H9 (cell line): Measurements from ENCODE around the gene ATRNL1. TPM values are rescaled to one million over a fixed set of nuclear protein-coding genes. Genes with fewer than 3 reads are reported as not detected.

Experiments
- DNase-seq: peaks from one replicate; pipeline ENCODE4 v3.0.0-alpha.2; 2017
- H2AFZ ChIP-seq: one replicate; pipeline ENCODE4 v1.6.1; 2013; ENCODE audit warnings: mild to moderate bottlenecking, low read length, control low read depth, moderate library complexity
- H2AK5ac ChIP-seq: 2 replicates; pipeline ENCODE4 v1.6.1; 2013; ENCODE audit warnings: low read length, control low read depth, mixed read lengths; ENCODE audit not compliant: insufficient read length
- H2BK120ac ChIP-seq: one replicate; pipeline ENCODE4 v1.6.1; 2013; ENCODE audit warnings: low read depth, mild to moderate bottlenecking, low read length, control low read depth, inconsistent platforms; ENCODE audit not compliant: poor library complexity, severe bottlenecking
- H2BK12ac ChIP-seq: 2 replicates; pipeline ENCODE4 v1.6.1; 2013; ENCODE audit warnings: low read length, control low read depth, mixed read lengths, low read depth; ENCODE audit not compliant: insufficient read length
- H2BK15ac ChIP-seq: 2 replicates; pipeline ENCODE4 v1.6.1; 2013; ENCODE audit warnings: low read depth, low read length, control low read depth
- H2BK20ac ChIP-seq: one replicate; pipeline ENCODE4 v1.6.1; 2013; ENCODE audit warnings: low read depth, mild to moderate bottlenecking, low read length, control low read depth, inconsistent platforms; ENCODE audit not compliant: poor library complexity, severe bottlenecking
- H2BK5ac ChIP-seq: 2 replicates; pipeline ENCODE4 v1.6.1; 2013; ENCODE audit warnings: low read length, control low read depth, mixed read lengths; ENCODE audit not compliant: insufficient read length
- H3K14ac ChIP-seq: 2 replicates; pipeline ENCODE4 v1.6.1; 2013; ENCODE audit warnings: low read length, control low read depth; ENCODE audit not compliant: insufficient read depth
- H3K18ac ChIP-seq: 2 replicates; pipeline ENCODE4 v1.6.1; 2013; ENCODE audit warnings: low read depth, mild to moderate bottlenecking, mixed read lengths, low read length, control low read depth; ENCODE audit not compliant: insufficient read length
- H3K23ac ChIP-seq: 2 replicates; pipeline ENCODE4 v1.6.1; 2013; ENCODE audit warnings: low read length, control low read depth, mixed read lengths, low read depth; ENCODE audit not compliant: insufficient read length
- H3K23me2 ChIP-seq: 2 replicates; pipeline ENCODE4 v1.6.1; 2013; ENCODE audit warnings: low read depth, mild to moderate bottlenecking, mixed read lengths, low read length, control low read depth; ENCODE audit not compliant: insufficient read length, poor library complexity, severe bottlenecking
- H3K27ac ChIP-seq: 2 replicates; pipeline ENCODE4 v1.5.1; 2013; ENCODE audit warnings: low read length, control low read depth, mixed read lengths, low read depth; ENCODE audit not compliant: insufficient read length
- H3K27me3 ChIP-seq: 2 replicates; pipeline ENCODE4 v1.6.1; 2013; ENCODE audit warnings: low read length, control low read depth, inconsistent platforms; ENCODE audit not compliant: insufficient read depth
- H3K4ac ChIP-seq: 2 replicates; pipeline ENCODE4 v1.6.1; 2013; ENCODE audit warnings: low read depth, mild to moderate bottlenecking, control low read depth, inconsistent platforms, low read length, moderate library complexity
- H3K4me1 ChIP-seq: 2 replicates; pipeline ENCODE4 v1.6.1; 2013; ENCODE audit warnings: low read length, control low read depth, inconsistent platforms; ENCODE audit not compliant: insufficient read depth
- H3K4me2 ChIP-seq: 2 replicates; pipeline ENCODE4 v1.6.1; 2013; ENCODE audit warnings: low read length, control low read depth, mixed read lengths; ENCODE audit not compliant: insufficient read length, insufficient read depth
- H3K56ac ChIP-seq: 2 replicates; pipeline ENCODE4 v1.6.1; 2013; ENCODE audit warnings: low read depth, mild to moderate bottlenecking, mixed read lengths, low read length, control low read depth; ENCODE audit not compliant: insufficient read length
- H3K79me1 ChIP-seq: 2 replicates; pipeline ENCODE4 v1.6.1; 2013; ENCODE audit warnings: low read depth, mild to moderate bottlenecking, moderate library complexity, low read length, control low read depth, inconsistent platforms; ENCODE audit not compliant: insufficient read depth, poor library complexity, severe bottlenecking
- H3K79me2 ChIP-seq: 2 replicates; pipeline ENCODE4 v1.6.1; 2013; ENCODE audit warnings: low read length, control low read depth, inconsistent platforms; ENCODE audit not compliant: insufficient read depth
- H3K9ac ChIP-seq: 2 replicates; pipeline ENCODE4 v1.6.1; 2013; ENCODE audit warnings: low read length, control low read depth, mixed read lengths; ENCODE audit not compliant: insufficient read length; ENCODE audit errors: extremely low read depth
- H3K9me3 ChIP-seq: one replicate; pipeline ENCODE4 v1.6.1; 2013; ENCODE audit warnings: low read depth, low read length, inconsistent platforms; ENCODE audit not compliant: control insufficient read depth
- H3T11ph ChIP-seq: one replicate; pipeline ENCODE4 v1.6.1; 2013; ENCODE audit warnings: mild to moderate bottlenecking, low read length, control low read depth, inconsistent platforms
- H4K20me1 ChIP-seq: one replicate; pipeline ENCODE4 v1.6.1; 2013; ENCODE audit not compliant: control insufficient read depth, insufficient read length, insufficient read depth
- H4K5ac ChIP-seq: 2 replicates; pipeline ENCODE4 v1.6.1; 2013; ENCODE audit warnings: low read depth, mild to moderate bottlenecking, mixed read lengths, low read length, control low read depth; ENCODE audit not compliant: insufficient read length
- H4K8ac ChIP-seq: replicated peaks from 2 replicates; pipeline ENCODE4 v1.6.1; 2013; ENCODE audit warnings: low read length, control low read depth, mixed read lengths, low read depth; ENCODE audit not compliant: insufficient read length
- H4K91ac ChIP-seq: 2 replicates; pipeline ENCODE4 v1.6.1; 2013; ENCODE audit warnings: low read depth, mild to moderate bottlenecking, moderate library complexity, mixed read lengths, low read length, control low read depth; ENCODE audit not compliant: insufficient read length
- H3K27ac Mint-ChIP-seq, 3 experiments: 2 replicates in 2 of 3; 3 replicates in 1 of 3; pipeline ENCODE4 v1.8.0; 2020 to 2021; ENCODE audit warnings: mixed read lengths in 3 of 3, mild to moderate bottlenecking in 1 of 3, moderate library complexity in 1 of 3
- H3K27me3 Mint-ChIP-seq: 2 replicates; pipeline ENCODE4 v1.8.0; 2021; ENCODE audit warnings: low read depth, mild to moderate bottlenecking, moderate library complexity, mixed read lengths
- H3K36me3 Mint-ChIP-seq, 3 experiments: 2 replicates in 2 of 3; 3 replicates in 1 of 3; pipeline ENCODE4 v1.8.0; 2020 to 2021; ENCODE audit warnings: low read depth in 3 of 3, mixed read lengths in 3 of 3; ENCODE audit not compliant: insufficient read depth in 1 of 3
- H3K4me1 Mint-ChIP-seq, 2 experiments: 2 replicates each; pipeline ENCODE4 v1.8.0; 2020; ENCODE audit warnings: mixed read lengths in 2 of 2
- H3K4me3 Mint-ChIP-seq, 2 experiments: 2 replicates in 1 of 2; 3 replicates in 1 of 2; pipeline ENCODE4 v1.8.0; 2020 to 2021; ENCODE audit warnings: mild to moderate bottlenecking in 2 of 2, mixed read lengths in 2 of 2, moderate library complexity in 1 of 2
- H3K9me3 Mint-ChIP-seq, 2 experiments: 2 replicates in 1 of 2; 3 replicates in 1 of 2; pipeline ENCODE4 v1.8.0; 2020; ENCODE audit warnings: mild to moderate bottlenecking in 2 of 2, mixed read lengths in 2 of 2, moderate library complexity in 1 of 2
- WGBS: extraction: QIAGEN DNeasy Blood & Tissue Kit; methylation state at CpG from one replicate; pipeline ENCODE4 v1.1.7; 2013; ENCODE audit warnings: missing lambda C conversion rate, low lambda C conversion rate, mixed read lengths; ENCODE audit not compliant: insufficient read length; ENCODE audit errors: extremely low coverage; 5-methylcytosine and 5-hydroxymethylcytosine counted together
- total RNA-seq: library from RNA; stranded (reverse); gene quantifications from 2 replicates; pipeline ENCODE4 v1.2.1, GENCODE V29; 2021
- TF ChIP-seq, protein P1 (sequence below): fragments of 200-600 bp; sonication (generic); conservative IDR thresholded peaks from 3 replicates; pipeline ENCODE4 v1.8.0; 2021; ENCODE audit warnings: antibody characterized with exemption, mild to moderate bottlenecking

ATRNL1 gene
- total RNA-seq, 1 experiment from 2014 or later: 9.2 TPM

GRCh38 chr10:115278294-115278693 is 185.1 kb downstream of the ATRNL1 start:
- Mint-ChIP-seq H3K36me3 (no peaks in the 10 kb centered on the region), H3K4me1 (no peaks in the 10 kb centered on the region), H3K4me3 (no peak overlapping the region), H3K27ac (no peak overlapping the region), H3K9me3 (no peaks in the 10 kb centered on the region), H3K27me3 (no peaks in the 10 kb centered on the region)
- H2BK20ac ChIP-seq: no peak overlapping the region
- H3K9ac ChIP-seq: no peak overlapping the region
- TF ChIP-seq, protein P1, sequence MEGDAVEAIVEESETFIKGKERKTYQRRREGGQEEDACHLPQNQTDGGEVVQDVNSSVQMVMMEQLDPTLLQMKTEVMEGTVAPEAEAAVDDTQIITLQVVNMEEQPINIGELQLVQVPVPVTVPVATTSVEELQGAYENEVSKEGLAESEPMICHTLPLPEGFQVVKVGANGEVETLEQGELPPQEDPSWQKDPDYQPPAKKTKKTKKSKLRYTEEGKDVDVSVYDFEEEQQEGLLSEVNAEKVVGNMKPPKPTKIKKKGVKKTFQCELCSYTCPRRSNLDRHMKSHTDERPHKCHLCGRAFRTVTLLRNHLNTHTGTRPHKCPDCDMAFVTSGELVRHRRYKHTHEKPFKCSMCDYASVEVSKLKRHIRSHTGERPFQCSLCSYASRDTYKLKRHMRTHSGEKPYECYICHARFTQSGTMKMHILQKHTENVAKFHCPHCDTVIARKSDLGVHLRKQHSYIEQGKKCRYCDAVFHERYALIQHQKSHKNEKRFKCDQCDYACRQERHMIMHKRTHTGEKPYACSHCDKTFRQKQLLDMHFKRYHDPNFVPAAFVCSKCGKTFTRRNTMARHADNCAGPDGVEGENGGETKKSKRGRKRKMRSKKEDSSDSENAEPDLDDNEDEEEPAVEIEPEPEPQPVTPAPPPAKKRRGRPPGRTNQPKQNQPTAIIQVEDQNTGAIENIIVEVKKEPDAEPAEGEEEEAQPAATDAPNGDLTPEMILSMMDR: no peak
- no peak overlapping the region for H3K4me2 ChIP-seq
- H3K27me3 ChIP-seq: no peaks in the 10 kb centered on the region
- no peaks in the 10 kb centered on the region for H4K20me1 ChIP-seq
- no peak overlapping the region for H2AK5ac ChIP-seq
- no peaks in the 10 kb centered on the region for H3K79me1 ChIP-seq
- no peak overlapping the region for H4K5ac ChIP-seq
- no peak overlapping the region for H3K23ac ChIP-seq
- no peak overlapping the region for H3K27ac ChIP-seq
- no peaks in the 10 kb centered on the region for H3K79me2 ChIP-seq
- H3K4ac ChIP-seq: no peak overlapping the region
- H2BK12ac ChIP-seq: no peak overlapping the region
- no peak overlapping the region for H3K14ac ChIP-seq
- no peaks in the 10 kb centered on the region for H3K9me3 ChIP-seq
- H4K91ac ChIP-seq: no peak overlapping the region
- H4K8ac ChIP-seq: no peak overlapping the region
- no CpG with 5 or more reads among the region's 2 CpGs for WGBS
- no peaks in the 10 kb centered on the region for H3K23me2 ChIP-seq
- H3T11ph ChIP-seq: no peak overlapping the region
- no peak overlapping the region for H2BK15ac ChIP-seq
- H2AFZ ChIP-seq: no peak overlapping the region
- no peak overlapping the region for H3K18ac ChIP-seq
- no peaks in the 10 kb centered on the region for H3K4me1 ChIP-seq
- H3K56ac ChIP-seq: no peak overlapping the region
- H2BK5ac ChIP-seq: no peak overlapping the region
- no peak for DNase-seq
- no peak overlapping the region for H2BK120ac ChIP-seq
